Measurements from ENCODE around the gene GRK5.

GRK5 gene

GRCh38 chr10:119318411-119319160, 111.2 kb downstream of the GRK5 start:
- H3K27ac ChIP-seq (ENCODE audit: low read depth, low read length): no peak overlapping the region
- H3K4me1 ChIP-seq (ENCODE audit: control insufficient read depth in 1 of 2, insufficient read depth in 2 of 2, low read length in 2 of 2): peaks cover 38 to 58% of the 10 kb centered on the region in 2 donors

GRCh38 chr10:119319161-119319919, 112.0 kb downstream of the GRK5 start:
- H3K27ac ChIP-seq (ENCODE audit: low read depth, low read length): no peak overlapping the region
- H3K27me3 ChIP-seq (ENCODE audit: control insufficient read depth in 1 of 2, insufficient read depth in 2 of 2, low read length in 2 of 2): no peaks in the 10 kb centered on the region
- H3K4me1 ChIP-seq (ENCODE audit: control insufficient read depth in 1 of 2, insufficient read depth in 2 of 2, low read length in 2 of 2): peaks cover 38 to 50% of the 10 kb centered on the region in 2 donors
- H3K36me3 ChIP-seq (ENCODE audit: control insufficient read depth in 1 of 2, insufficient read depth in 2 of 2, low read length in 2 of 2): peaks cover 0 to 5% of the 10 kb centered on the region in 2 donors
- H3K9ac ChIP-seq (ENCODE audit: low read depth in 1 of 2, low read length in 2 of 2): no peak overlapping the region
- no peaks in the 10 kb centered on the region for H3K9me3 ChIP-seq (ENCODE audit: control insufficient read depth in 1 of 2, low read length in 2 of 2)
- H3K4me3 ChIP-seq (ENCODE audit: low read depth in 1 of 2, low read length in 2 of 2): no peak overlapping the region

More at GRCh38 chr10:119318411-119319160, 111.2 kb downstream of the GRK5 start:
- Histone ChIP-seq H3K4me3 (ENCODE audit: low read depth in 1 of 2, low read length in 2 of 2) (no peak overlapping the region), H3K27me3 (ENCODE audit: control insufficient read depth in 1 of 2, insufficient read depth in 2 of 2, low read length in 2 of 2) (no peaks in the 10 kb centered on the region), H3K9me3 (ENCODE audit: control insufficient read depth in 1 of 2, low read length in 2 of 2) (no peaks in the 10 kb centered on the region), H3K36me3 (ENCODE audit: control insufficient read depth in 1 of 2, insufficient read depth in 2 of 2, low read length in 2 of 2) (peaks cover 0 to 5% of the 10 kb centered on the region in 2 donors), H3K9ac (ENCODE audit: low read depth in 1 of 2, low read length in 2 of 2) (no peak overlapping the region)

- H3K9ac ChIP-seq (ENCODE audit: low read depth in 1 of 2, low read length in 2 of 2): no peak overlapping the region
- peaks cover 0 to 5% of the 10 kb centered on the region in 2 donors for H3K36me3 ChIP-seq (ENCODE audit: control insufficient read depth in 1 of 2, insufficient read depth in 2 of 2, low read length in 2 of 2)
- no peak overlapping the region for H3K4me3 ChIP-seq (ENCODE audit: low read depth in 1 of 2, low read length in 2 of 2)
- H3K27ac ChIP-seq (ENCODE audit: low read depth, low read length): no peak overlapping the region
- no peaks in the 10 kb centered on the region for H3K27me3 ChIP-seq (ENCODE audit: control insufficient read depth in 1 of 2, insufficient read depth in 2 of 2, low read length in 2 of 2)
- H3K4me1 ChIP-seq (ENCODE audit: control insufficient read depth in 1 of 2, insufficient read depth in 2 of 2, low read length in 2 of 2): peaks cover 36 to 47% of the 10 kb centered on the region in 2 donors
- H3K9me3 ChIP-seq (ENCODE audit: control insufficient read depth in 1 of 2, low read length in 2 of 2): no peaks in the 10 kb centered on the region
These were observed 112.5 kb downstream of the GRK5 start for GRCh38 chr10:119319920-119320258.

- Histone ChIP-seq H3K9me3 (ENCODE audit: control insufficient read depth in 1 of 2, low read length in 2 of 2) (no peaks in the 10 kb centered on the region), H3K36me3 (ENCODE audit: control insufficient read depth in 1 of 2, insufficient read depth in 2 of 2, low read length in 2 of 2) (peaks cover 0 to 5% of the 10 kb centered on the region in 2 donors), H3K9ac (ENCODE audit: low read depth in 1 of 2, low read length in 2 of 2) (no peak overlapping the region), H3K4me3 (ENCODE audit: low read depth in 1 of 2, low read length in 2 of 2) (no peak overlapping the region), H3K4me1 (ENCODE audit: control insufficient read depth in 1 of 2, insufficient read depth in 2 of 2, low read length in 2 of 2) (peaks cover 29 to 36% of the 10 kb centered on the region in 2 donors), H3K27me3 (ENCODE audit: control insufficient read depth in 1 of 2, insufficient read depth in 2 of 2, low read length in 2 of 2) (no peaks in the 10 kb centered on the region), H3K27ac (ENCODE audit: low read depth, low read length) (no peak overlapping the region)
These were observed 113.6 kb downstream of the GRK5 start for GRCh38 chr10:119320981-119321380.

- H3K4me1 ChIP-seq (ENCODE audit: control insufficient read depth in 1 of 2, insufficient read depth in 2 of 2, low read length in 2 of 2): peaks cover 8 to 15% of the 10 kb centered on the region in 2 donors
These were observed 116.0 kb downstream of the GRK5 start for GRCh38 chr10:119323085-119324016.

GRCh38 chr10:119325131-119325530, 117.8 kb downstream of the GRK5 start:
- Histone ChIP-seq H3K4me1 (ENCODE audit: control insufficient read depth in 1 of 2, insufficient read depth in 2 of 2, low read length in 2 of 2) (peaks cover 0 to 7% of the 10 kb centered on the region in 2 donors), H3K27me3 (ENCODE audit: control insufficient read depth in 1 of 2, insufficient read depth in 2 of 2, low read length in 2 of 2) (no peaks in the 10 kb centered on the region), H3K36me3 (ENCODE audit: control insufficient read depth in 1 of 2, insufficient read depth in 2 of 2, low read length in 2 of 2) (peaks cover 5 to 7% of the 10 kb centered on the region in 2 donors), H3K4me3 (ENCODE audit: low read depth in 1 of 2, low read length in 2 of 2) (no peak overlapping the region), H3K27ac (ENCODE audit: low read depth, low read length) (no peak overlapping the region), H3K9me3 (ENCODE audit: control insufficient read depth in 1 of 2, low read length in 2 of 2) (no peaks in the 10 kb centered on the region), H3K9ac (ENCODE audit: low read depth in 1 of 2, low read length in 2 of 2) (no peak overlapping the region)

More at GRCh38 chr10:119323085-119324016, 116.0 kb downstream of the GRK5 start:
- H3K27ac ChIP-seq (ENCODE audit: low read depth, low read length): no peak overlapping the region
- no peak overlapping the region for H3K9ac ChIP-seq (ENCODE audit: low read depth in 1 of 2, low read length in 2 of 2)
- no peaks in the 10 kb centered on the region for H3K9me3 ChIP-seq (ENCODE audit: control insufficient read depth in 1 of 2, low read length in 2 of 2)
- H3K27me3 ChIP-seq (ENCODE audit: control insufficient read depth in 1 of 2, insufficient read depth in 2 of 2, low read length in 2 of 2): no peaks in the 10 kb centered on the region
- H3K36me3 ChIP-seq (ENCODE audit: control insufficient read depth in 1 of 2, insufficient read depth in 2 of 2, low read length in 2 of 2): peaks cover 5 to 8% of the 10 kb centered on the region in 2 donors
- no peak overlapping the region for H3K4me3 ChIP-seq (ENCODE audit: low read depth in 1 of 2, low read length in 2 of 2)

GRCh38 chr10:119326167-119326566, 118.8 kb downstream of the GRK5 start:
- Histone ChIP-seq H3K27me3 (ENCODE audit: control insufficient read depth in 1 of 2, insufficient read depth in 2 of 2, low read length in 2 of 2) (no peaks in the 10 kb centered on the region), H3K27ac (ENCODE audit: low read depth, low read length) (no peak overlapping the region), H3K4me3 (ENCODE audit: low read depth in 1 of 2, low read length in 2 of 2) (no peak overlapping the region), H3K9ac (ENCODE audit: low read depth in 1 of 2, low read length in 2 of 2) (no peak overlapping the region), H3K9me3 (ENCODE audit: control insufficient read depth in 1 of 2, low read length in 2 of 2) (no peaks in the 10 kb centered on the region), H3K36me3 (ENCODE audit: control insufficient read depth in 1 of 2, insufficient read depth in 2 of 2, low read length in 2 of 2) (peaks cover 3 to 5% of the 10 kb centered on the region in 2 donors), H3K4me1 (ENCODE audit: control insufficient read depth in 1 of 2, insufficient read depth in 2 of 2, low read length in 2 of 2) (peaks cover 0 to 7% of the 10 kb centered on the region in 2 donors)

GRCh38 chr10:119327096-119327745, 119.8 kb downstream of the GRK5 start:
- Histone ChIP-seq H3K9me3 (ENCODE audit: control insufficient read depth in 1 of 2, low read length in 2 of 2) (no peaks in the 10 kb centered on the region), H3K36me3 (ENCODE audit: control insufficient read depth in 1 of 2, insufficient read depth in 2 of 2, low read length in 2 of 2) (peaks cover 3 to 5% of the 10 kb centered on the region in 2 donors), H3K27me3 (ENCODE audit: control insufficient read depth in 1 of 2, insufficient read depth in 2 of 2, low read length in 2 of 2) (no peaks in the 10 kb centered on the region), H3K9ac (ENCODE audit: low read depth in 1 of 2, low read length in 2 of 2) (no peak overlapping the region), H3K4me3 (ENCODE audit: low read depth in 1 of 2, low read length in 2 of 2) (no peak overlapping the region), H3K4me1 (ENCODE audit: control insufficient read depth in 1 of 2, insufficient read depth in 2 of 2, low read length in 2 of 2) (peaks cover 0 to 7% of the 10 kb centered on the region in 2 donors), H3K27ac (ENCODE audit: low read depth, low read length) (no peak overlapping the region)

- H3K4me3 ChIP-seq (ENCODE audit: low read depth in 1 of 2, low read length in 2 of 2): no peak overlapping the region
- H3K36me3 ChIP-seq (ENCODE audit: control insufficient read depth in 1 of 2, insufficient read depth in 2 of 2, low read length in 2 of 2): peaks cover 3 to 5% of the 10 kb centered on the region in 2 donors
- peaks cover 0 to 2% of the 10 kb centered on the region in 2 donors for H3K4me1 ChIP-seq (ENCODE audit: control insufficient read depth in 1 of 2, insufficient read depth in 2 of 2, low read length in 2 of 2)
- H3K27me3 ChIP-seq (ENCODE audit: control insufficient read depth in 1 of 2, insufficient read depth in 2 of 2, low read length in 2 of 2): no peaks in the 10 kb centered on the region
- H3K27ac ChIP-seq (ENCODE audit: low read depth, low read length): no peak overlapping the region
- H3K9ac ChIP-seq (ENCODE audit: low read depth in 1 of 2, low read length in 2 of 2): no peak overlapping the region
- H3K9me3 ChIP-seq (ENCODE audit: control insufficient read depth in 1 of 2, low read length in 2 of 2): no peaks in the 10 kb centered on the region
These were observed 120.9 kb downstream of the GRK5 start for GRCh38 chr10:119328223-119328622.
